Vagina (tissue), 2 donors: ENCODE results near the gene IL1RAPL2. TPM values are rescaled to one million over a fixed set of nuclear protein-coding genes. Genes with fewer than 3 reads are reported as not detected.

Source experiments
- DNase-seq, 2 donors: peaks; one replicate each; pipeline ENCODE4 v3.0.0-alpha.2; 2017; ENCODE audit errors: extremely low spot score in 2 of 2
- H3K27ac ChIP-seq: fragments of 200-600 bp; sonication (generic); one replicate; pipeline ENCODE4 v1.5.1; 2019
- H3K27me3 ChIP-seq: fragments of 200-600 bp; sonication (generic); one replicate; pipeline ENCODE4 v1.5.1; 2019
- H3K36me3 ChIP-seq, 2 donors: fragments of 200-600 bp; sonication (generic); one replicate each; pipeline ENCODE4 v1.5.1; 2017 to 2019
- H3K4me1 ChIP-seq: fragments of 200-600 bp; sonication (generic); one replicate; pipeline ENCODE4 v1.5.1; 2019
- H3K4me3 ChIP-seq, 2 donors: fragments of 200-600 bp; sonication (generic); 1 replicate in 1 of 2; 2 replicates in 1 of 2; pipeline ENCODE4 v1.5.1; 2016 to 2019
- H3K9me3 ChIP-seq: fragments of 200-600 bp; sonication (generic); one replicate; pipeline ENCODE4 v1.5.1; 2019
- POLR2A ChIP-seq, 2 donors: fragments of 450-650 bp; IDR thresholded peaks; one replicate each; pipeline ENCODE4 v1.6.1; 2017; ENCODE audit warnings: antibody characterized with exemption in 2 of 2, mild to moderate bottlenecking in 2 of 2, moderate library complexity in 2 of 2
- POLR2AphosphoS5 ChIP-seq, 2 donors: sonication (generic); formaldehyde crosslinking; IDR thresholded peaks; one replicate each; pipeline ENCODE4 v1.9.0; 2017; ENCODE audit warnings: antibody characterized with exemption in 2 of 2, mild to moderate bottlenecking in 2 of 2, low read depth in 1 of 2; ENCODE audit not compliant: insufficient read depth in 1 of 2
- intact Hi-C: fragments of 100-400 bp; cut with DNase I; formaldehyde crosslinking; loops from one replicate; pipeline ENCODE4 v1.15.1; 2023
- total RNA-seq: library from RNA; depleted of rRNA; stranded (reverse); fragments of >200 nt; gene quantifications from one replicate; pipeline ENCODE4 v1.2.3, GENCODE V29; 2016
- TF ChIP-seq, protein P1 (sequence below), 3 experiments: fragments of 450-650 bp in 2 of 3; fragments of 200-600 bp in 1 of 3; sonication (generic) in 1 of 3; IDR thresholded peaks; one replicate each; pipeline ENCODE4 v1.5.1; 2017 to 2019; ENCODE audit warnings: antibody characterized with exemption in 3 of 3, mild to moderate bottlenecking in 2 of 3, moderate library complexity in 2 of 3

Gene IL1RAPL2
- total RNA-seq, 1 donor from 2014 or later: 0.25 TPM

DNA sequence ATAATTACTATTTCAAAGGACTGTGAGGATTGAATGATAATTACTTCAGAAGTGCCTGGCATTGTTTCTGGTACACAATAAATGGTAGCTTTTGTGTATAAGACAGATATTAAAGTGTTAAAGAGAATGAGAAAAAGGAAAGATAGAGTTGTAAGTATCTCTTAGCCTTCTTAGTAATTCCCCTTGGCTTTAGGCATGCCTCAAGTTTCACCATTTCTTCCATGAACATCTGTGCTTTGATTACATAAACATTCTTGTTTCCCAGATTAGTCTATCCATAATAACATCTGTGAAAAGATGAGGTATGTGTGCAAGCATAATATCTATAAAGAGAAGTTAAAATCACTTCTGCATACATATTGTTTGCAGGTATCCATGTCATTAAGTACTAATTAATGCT is 885.4 kb downstream of the IL1RAPL2 start:
- intact Hi-C loops: no loop called here
- TF ChIP-seq POLR2AphosphoS5 (IDR thresholded peaks at IDR 0.05; ENCODE audit: insufficient read depth in 1 of 2, low read depth in 1 of 2) (no peak), POLR2A (IDR thresholded peaks at IDR 0.05) (no peak)
- TF ChIP-seq, protein P1, sequence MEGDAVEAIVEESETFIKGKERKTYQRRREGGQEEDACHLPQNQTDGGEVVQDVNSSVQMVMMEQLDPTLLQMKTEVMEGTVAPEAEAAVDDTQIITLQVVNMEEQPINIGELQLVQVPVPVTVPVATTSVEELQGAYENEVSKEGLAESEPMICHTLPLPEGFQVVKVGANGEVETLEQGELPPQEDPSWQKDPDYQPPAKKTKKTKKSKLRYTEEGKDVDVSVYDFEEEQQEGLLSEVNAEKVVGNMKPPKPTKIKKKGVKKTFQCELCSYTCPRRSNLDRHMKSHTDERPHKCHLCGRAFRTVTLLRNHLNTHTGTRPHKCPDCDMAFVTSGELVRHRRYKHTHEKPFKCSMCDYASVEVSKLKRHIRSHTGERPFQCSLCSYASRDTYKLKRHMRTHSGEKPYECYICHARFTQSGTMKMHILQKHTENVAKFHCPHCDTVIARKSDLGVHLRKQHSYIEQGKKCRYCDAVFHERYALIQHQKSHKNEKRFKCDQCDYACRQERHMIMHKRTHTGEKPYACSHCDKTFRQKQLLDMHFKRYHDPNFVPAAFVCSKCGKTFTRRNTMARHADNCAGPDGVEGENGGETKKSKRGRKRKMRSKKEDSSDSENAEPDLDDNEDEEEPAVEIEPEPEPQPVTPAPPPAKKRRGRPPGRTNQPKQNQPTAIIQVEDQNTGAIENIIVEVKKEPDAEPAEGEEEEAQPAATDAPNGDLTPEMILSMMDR (IDR thresholded peaks at IDR 0.05): no peak
- no peaks in the 10 kb centered on the region for H3K9me3 ChIP-seq

DNA sequence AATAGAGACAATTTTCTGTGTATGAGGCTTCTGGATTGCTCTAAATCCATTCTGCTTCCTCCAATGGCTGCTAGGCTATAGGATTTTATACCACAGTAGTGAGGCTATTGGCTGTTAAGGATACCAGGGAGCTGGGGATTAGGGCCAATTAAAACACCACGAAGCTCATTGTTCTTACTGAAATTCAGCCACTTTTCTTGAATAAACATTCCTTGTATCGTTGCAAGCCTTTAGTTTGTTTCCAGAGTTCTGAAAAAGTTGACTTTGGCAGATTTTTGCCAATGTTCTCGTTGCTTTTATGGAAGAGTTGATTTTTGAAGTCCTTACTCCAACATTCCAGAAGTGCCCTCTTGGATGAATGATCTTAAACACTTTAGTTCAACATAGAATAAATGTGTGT is 892.8 kb downstream of the IL1RAPL2 start:
- DNase-seq: no peak
- H3K4me3 ChIP-seq: no peak overlapping the region
- no peaks in the 10 kb centered on the region for H3K36me3 ChIP-seq
- no peak overlapping the region for H3K27ac ChIP-seq
- TF ChIP-seq POLR2A (IDR thresholded peaks at IDR 0.05) (no peak), POLR2AphosphoS5 (IDR thresholded peaks at IDR 0.05; ENCODE audit: insufficient read depth in 1 of 2, low read depth in 1 of 2) (no peak)
- TF ChIP-seq, protein P1 (IDR thresholded peaks at IDR 0.05): no peak
- H3K9me3 ChIP-seq: no peaks in the 10 kb centered on the region
- intact Hi-C loops: no loop called here
- no peaks in the 10 kb centered on the region for H3K4me1 ChIP-seq
- no peaks in the 10 kb centered on the region for H3K27me3 ChIP-seq

More for the DNA sequence above, 885.4 kb downstream of the IL1RAPL2 start:
- Histone ChIP-seq H3K27ac (no peak overlapping the region), H3K27me3 (no peaks in the 10 kb centered on the region), H3K4me1 (no peaks in the 10 kb centered on the region), H3K36me3 (no peaks in the 10 kb centered on the region), H3K4me3 (no peak overlapping the region)
- DNase-seq: no peak

DNA sequence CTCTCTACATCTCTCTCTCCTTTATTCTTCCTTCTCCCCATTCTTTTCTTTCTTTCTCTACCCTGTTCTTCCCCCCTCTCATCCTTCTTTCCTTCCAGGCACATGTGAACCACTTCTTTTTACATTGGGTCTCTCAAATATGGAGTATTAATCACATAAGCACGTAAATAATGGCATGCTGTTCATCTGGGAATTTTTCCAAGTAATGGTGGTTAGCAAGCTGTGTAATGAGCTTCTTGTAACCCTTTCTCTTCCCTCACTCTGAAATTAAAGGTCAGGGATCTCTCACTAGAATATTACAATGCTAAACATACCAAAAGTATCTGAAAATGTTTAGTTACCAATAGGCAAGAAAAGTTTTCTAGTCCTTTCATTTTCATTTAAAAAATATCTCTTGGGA is 894.4 kb downstream of the IL1RAPL2 start:
- TF ChIP-seq, protein P1 (IDR thresholded peaks at IDR 0.05): no peak
- TF ChIP-seq POLR2AphosphoS5 (IDR thresholded peaks at IDR 0.05; ENCODE audit: insufficient read depth in 1 of 2, low read depth in 1 of 2) (no peak), POLR2A (IDR thresholded peaks at IDR 0.05) (no peak)
- no peak overlapping the region for H3K27ac ChIP-seq
- H3K9me3 ChIP-seq: no peaks in the 10 kb centered on the region
- no peaks in the 10 kb centered on the region for H3K27me3 ChIP-seq
- H3K4me3 ChIP-seq: no peak overlapping the region
- DNase-seq: no peak
- no peaks in the 10 kb centered on the region for H3K36me3 ChIP-seq
- H3K4me1 ChIP-seq: no peaks in the 10 kb centered on the region
- intact Hi-C loops: no loop called here

DNA sequence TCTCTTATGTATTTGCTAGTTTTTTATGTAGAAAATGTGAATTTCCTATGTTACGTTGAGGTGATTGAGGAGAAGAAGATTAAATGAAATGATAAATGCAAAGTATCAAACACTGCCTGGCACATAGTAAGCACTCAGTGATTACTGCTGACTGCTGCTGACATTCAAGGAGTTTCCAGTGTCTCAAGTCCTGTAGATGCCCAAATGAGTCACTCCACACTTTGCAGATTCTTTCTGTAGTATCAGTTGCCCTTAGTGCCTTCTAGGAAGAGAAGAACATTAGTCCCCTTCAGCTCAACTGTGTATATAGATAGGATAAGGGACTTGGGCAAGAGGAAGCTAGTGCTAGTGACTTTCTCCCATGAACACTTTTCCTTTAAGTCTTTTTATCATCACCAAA is 895.0 kb downstream of the IL1RAPL2 start:
- H3K27me3 ChIP-seq: no peaks in the 10 kb centered on the region
- TF ChIP-seq POLR2AphosphoS5 (IDR thresholded peaks at IDR 0.05; ENCODE audit: insufficient read depth in 1 of 2, low read depth in 1 of 2) (no peak), POLR2A (IDR thresholded peaks at IDR 0.05) (no peak)
- TF ChIP-seq, protein P1 (IDR thresholded peaks at IDR 0.05): no peak
- no peaks in the 10 kb centered on the region for H3K9me3 ChIP-seq
- no peaks in the 10 kb centered on the region for H3K4me1 ChIP-seq
- DNase-seq: no peak
- no peak overlapping the region for H3K27ac ChIP-seq
- intact Hi-C loops: no loop called here
- H3K4me3 ChIP-seq: no peak overlapping the region
- no peaks in the 10 kb centered on the region for H3K36me3 ChIP-seq

DNA sequence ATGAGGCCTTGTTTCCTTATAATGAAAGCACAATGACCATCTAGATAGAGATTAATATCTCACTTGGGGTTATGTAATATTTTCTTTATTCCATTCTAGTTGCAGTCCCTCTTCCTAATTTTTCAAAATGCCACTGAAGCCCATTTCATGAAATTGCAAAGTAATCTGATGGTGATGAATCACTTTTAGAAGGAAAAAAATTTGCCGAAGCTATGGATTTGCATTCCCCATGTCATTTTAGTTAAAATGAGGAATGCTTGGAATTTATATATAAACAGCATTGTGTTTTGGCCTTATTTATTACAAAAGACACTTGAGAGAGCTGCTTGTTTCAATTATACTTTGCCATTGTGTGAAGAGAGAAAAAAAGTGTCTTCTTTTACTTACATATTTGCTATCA is 896.2 kb downstream of the IL1RAPL2 start:
- Histone ChIP-seq H3K9me3 (no peaks in the 10 kb centered on the region), H3K36me3 (no peaks in the 10 kb centered on the region), H3K27ac (no peak overlapping the region), H3K4me3 (no peak overlapping the region), H3K27me3 (no peaks in the 10 kb centered on the region), H3K4me1 (no peaks in the 10 kb centered on the region)
- intact Hi-C loops: no loop called here
- TF ChIP-seq POLR2AphosphoS5 (IDR thresholded peaks at IDR 0.05; ENCODE audit: insufficient read depth in 1 of 2, low read depth in 1 of 2) (no peak), POLR2A (IDR thresholded peaks at IDR 0.05) (no peak)
- TF ChIP-seq, protein P1 (IDR thresholded peaks at IDR 0.05): no peak
- no peak for DNase-seq
